Forelimb muscle (tissue), 1 donor: ENCODE results near the gene FBXL19. TPM values are rescaled to one million over a fixed set of nuclear protein-coding genes. Genes with fewer than 3 reads are reported as not detected.

Experiments used
- DNase-seq: peaks from one replicate; pipeline ENCODE4 v3.0.0-alpha.2; 2013; ENCODE audit warnings: low read depth
- polyA plus RNA-seq: library from polyadenylated mRNA; unstranded; fragments of 120-200 nt; gene quantifications from one replicate; pipeline ENCODE4 v1.2.1, GENCODE V29; 2013; ENCODE audit not compliant: insufficient read length

Gene FBXL19
- polyA plus RNA-seq, 1 donor: 10.9 TPM

GRCh38 chr16:30987581-30988190 is 64.3 kb downstream of the FBXL19 start:
- DNase-seq: no peak

GRCh38 chr16:30989469-30990047 is 66.2 kb downstream of the FBXL19 start:
- no peak for DNase-seq

DNA sequence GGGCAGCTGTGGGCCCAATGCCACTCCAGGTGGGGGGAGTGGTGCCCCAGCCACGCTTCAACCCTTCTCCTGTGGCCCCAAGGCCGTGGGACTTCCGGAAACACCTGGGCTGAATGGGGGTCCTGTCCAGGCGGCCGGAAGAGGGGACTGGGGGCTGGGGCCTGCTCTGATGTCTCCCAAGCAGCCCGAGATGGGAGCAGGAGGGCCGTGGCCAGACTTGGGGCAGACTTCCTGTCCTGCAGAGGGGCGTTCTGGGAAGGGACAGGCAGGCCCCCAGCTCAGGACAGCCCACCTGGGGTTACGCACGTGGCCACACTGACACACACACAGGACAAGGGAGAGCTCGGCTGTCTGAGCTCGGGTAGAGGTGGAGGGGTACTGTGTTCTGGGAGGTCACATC is 66.7 kb downstream of the FBXL19 start:
- no peak for DNase-seq

DNA sequence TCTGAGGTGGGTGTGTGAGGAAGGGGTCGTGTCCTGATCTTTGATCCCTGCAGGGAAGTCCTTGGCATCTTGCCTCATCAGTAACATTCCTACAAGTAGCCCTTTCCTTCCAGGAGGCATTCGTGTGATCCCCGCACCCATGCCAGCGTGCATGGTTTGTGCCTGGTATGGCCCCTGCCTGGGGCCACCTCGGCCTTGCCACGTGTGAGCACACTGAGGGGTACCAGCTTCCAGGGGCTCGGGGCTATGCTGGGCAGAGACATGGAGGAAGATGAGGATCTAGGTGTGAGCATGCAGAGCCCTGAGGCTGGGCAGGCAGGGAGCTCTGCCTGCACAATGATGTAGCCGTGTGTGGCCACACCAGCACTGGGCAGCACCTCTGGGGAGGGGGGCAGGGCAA is 67.7 kb downstream of the FBXL19 start:
- no peak for DNase-seq

GRCh38 chr16:30992276-30992780 is 69.0 kb downstream of the FBXL19 start:
- DNase-seq: no peak

GRCh38 chr16:30992931-30993816 is 69.8 kb downstream of the FBXL19 start:
- no peak for DNase-seq

DNA sequence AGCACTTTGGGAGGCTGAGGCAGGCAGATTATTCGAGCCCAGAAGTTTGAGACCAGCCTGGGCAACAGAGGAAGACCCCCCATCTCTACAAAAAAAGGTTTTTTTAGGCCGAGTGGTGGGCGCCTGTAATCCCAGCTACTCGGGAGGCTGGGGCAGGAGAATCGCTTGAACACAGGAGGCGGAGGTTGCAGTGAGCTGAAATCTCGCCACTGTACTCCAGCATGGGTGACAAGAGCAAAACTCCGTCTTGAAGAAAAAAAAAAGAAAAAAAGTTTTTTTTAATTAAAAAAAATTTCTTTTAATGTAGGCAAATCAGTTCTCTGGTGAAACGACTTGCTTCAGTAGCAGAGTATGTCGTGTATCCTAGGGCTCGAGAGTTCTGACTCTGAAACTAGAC is 72.6 kb downstream of the FBXL19 start:
- DNase-seq: no peak

DNA sequence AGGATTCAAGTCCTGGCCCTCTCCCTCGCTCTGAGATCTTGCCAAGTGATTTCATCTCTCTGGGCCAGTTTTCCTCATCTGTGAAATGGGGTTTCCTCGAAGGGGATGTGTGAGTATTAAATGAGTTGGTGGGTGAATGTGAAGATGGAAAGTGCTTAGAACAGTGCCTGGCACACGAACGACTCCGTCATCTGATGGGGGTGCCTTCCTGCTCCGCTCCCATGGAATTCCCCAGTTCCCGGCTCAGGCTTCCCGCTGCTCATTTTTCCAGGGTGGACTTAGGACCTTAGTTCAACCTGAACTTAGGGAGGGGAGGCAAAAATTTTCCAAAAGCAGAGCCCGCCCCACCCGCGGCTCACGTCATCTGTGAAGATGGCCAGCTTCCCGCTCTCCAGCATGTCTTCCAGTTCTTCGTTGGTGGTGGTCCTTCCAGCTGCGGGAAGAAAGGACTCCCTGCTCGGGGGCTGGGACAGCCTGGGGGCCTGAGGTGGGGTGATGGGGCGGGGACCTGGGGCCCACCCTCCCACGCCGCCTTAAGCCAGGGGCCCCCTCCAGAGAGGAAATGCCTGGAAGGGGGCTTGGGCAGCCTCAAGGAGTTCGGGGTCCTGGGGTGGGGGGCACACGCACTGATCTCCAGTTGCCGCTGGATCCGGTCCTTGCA is 73.1 kb downstream of the FBXL19 start:
- DNase-seq: no peak

DNA sequence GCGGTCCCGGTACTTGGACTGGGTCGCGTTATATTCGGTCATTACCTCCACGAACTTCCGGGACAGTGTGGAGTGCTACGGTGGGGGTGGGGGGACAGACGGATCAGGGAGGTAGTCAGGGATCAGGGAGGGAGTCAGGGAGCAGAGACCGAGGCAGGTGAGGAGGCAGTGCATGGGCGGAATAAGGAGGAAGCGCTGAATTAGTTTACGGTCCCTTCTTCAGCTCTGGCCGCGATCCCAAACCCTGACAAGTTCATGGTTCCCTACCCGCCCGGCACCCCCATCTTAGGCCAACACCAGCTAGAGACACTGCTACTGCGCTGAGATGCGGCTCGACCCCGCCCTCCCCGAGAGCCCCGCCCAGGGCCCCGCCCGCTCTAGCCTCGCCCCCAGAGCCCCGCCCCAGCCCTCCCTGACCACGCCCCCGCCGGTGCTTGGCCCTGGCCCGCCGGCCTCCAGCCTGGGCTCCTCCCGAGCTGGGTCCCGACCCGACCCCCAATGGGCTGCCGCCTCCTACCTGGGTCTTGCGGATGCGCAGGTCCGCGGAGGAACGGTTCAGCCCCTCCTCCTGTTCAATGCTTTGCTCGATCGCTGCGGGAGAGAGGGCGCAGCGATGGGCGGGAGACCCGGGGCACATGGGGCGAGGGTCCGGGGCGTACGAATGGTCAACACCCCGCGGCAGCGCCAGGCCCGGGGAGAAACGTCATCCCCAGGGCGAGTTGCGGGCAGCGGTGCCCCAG is 73.8 kb downstream of the FBXL19 start:
- DNase-seq: no peak

DNA sequence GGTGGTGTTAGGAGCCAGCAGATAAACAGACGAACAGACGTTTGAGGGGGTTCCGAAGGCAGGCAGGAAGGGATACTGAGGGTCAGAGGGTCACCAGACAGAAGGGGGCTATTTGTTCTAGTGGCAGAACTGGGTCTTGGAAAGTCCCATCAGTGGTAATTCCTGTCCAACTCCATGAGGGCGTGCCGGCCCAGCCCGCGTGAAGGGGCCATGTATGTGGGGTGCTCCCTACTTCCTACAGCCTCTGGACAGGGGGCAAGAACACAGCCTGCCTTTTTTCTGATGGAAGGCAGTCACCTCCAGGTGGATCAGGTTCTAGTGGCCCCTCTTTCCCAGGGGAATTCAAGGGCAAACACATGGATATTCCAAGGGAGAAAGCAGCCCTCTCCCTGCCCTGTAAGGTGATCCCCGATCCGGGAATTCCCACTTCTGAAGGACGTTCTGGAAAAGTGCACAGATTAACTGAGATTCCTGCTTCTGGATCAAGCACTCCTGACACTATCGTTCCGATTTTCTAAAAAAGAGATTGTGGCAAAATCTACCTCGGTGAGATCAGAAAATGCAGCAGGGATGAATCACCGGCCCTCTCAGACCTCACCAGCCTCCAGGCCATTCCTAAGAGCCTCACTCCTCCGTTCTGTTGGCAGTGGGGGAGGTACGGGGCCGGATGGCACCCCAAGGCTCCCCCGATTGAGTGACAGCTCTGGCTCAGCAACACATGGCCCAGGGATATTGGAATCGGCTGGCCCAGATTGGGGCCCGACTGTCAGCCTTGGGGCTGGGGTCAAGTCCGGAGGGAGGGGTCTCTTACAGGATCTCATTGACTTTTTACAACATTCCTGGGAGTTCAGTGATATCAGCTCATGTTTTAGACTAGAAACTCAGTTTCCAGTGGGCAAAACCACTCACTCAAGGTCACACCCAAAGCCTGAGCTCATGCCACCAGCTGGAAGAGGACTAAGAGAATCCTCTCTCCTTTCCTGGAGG is 74.6 kb downstream of the FBXL19 start:
- DNase-seq: no peak

Other genes starting within 250 kb of the FBXL19 start
- gene SRCAP, start 224.4 kb upstream of the FBXL19 start, polyA plus RNA-seq: 25.0 TPM
- gene PHKG2, start 175.1 kb upstream of the FBXL19 start, polyA plus RNA-seq: 12.7 TPM
- 1.3 TPM for gene CFAP119, start 161.5 kb upstream of the FBXL19 start, polyA plus RNA-seq
- 40.2 TPM for gene RNF40, start 161.2 kb upstream of the FBXL19 start, polyA plus RNA-seq
- gene ZNF629, start 136.4 kb upstream of the FBXL19 start, polyA plus RNA-seq: 12.3 TPM
- 29.0 TPM for gene BCL7C, start 29.5 kb upstream of the FBXL19 start, polyA plus RNA-seq
- 12.8 TPM for gene CTF1, start 27.0 kb upstream of the FBXL19 start, polyA plus RNA-seq
- gene ORAI3, start 25.5 kb downstream of the FBXL19 start, polyA plus RNA-seq: 9.9 TPM
- gene SETD1A, start 34.2 kb downstream of the FBXL19 start, polyA plus RNA-seq: 11.9 TPM
- gene HSD3B7, start 61.6 kb downstream of the FBXL19 start, polyA plus RNA-seq: 8.9 TPM
- gene STX1B, start 87.1 kb downstream of the FBXL19 start, polyA plus RNA-seq: 1.9 TPM
- gene STX4, start 110.0 kb downstream of the FBXL19 start, polyA plus RNA-seq: 43.0 TPM
- gene ZNF668, start 150.7 kb downstream of the FBXL19 start, polyA plus RNA-seq: 8.7 TPM
- gene ZNF646, start 150.8 kb downstream of the FBXL19 start, polyA plus RNA-seq: 10.0 TPM
- gene PRSS53, start 165.4 kb downstream of the FBXL19 start, polyA plus RNA-seq: 4.9 TPM
- gene VKORC1, start 171.2 kb downstream of the FBXL19 start, polyA plus RNA-seq: 61.3 TPM
- gene BCKDK, start 184.8 kb downstream of the FBXL19 start, polyA plus RNA-seq: 25.2 TPM
- gene KAT8, start 194.1 kb downstream of the FBXL19 start, polyA plus RNA-seq: 54.9 TPM
- 0.09 TPM for gene PRSS8, start 212.2 kb downstream of the FBXL19 start, polyA plus RNA-seq
- 1.0 TPM for gene PRSS36, start 226.5 kb downstream of the FBXL19 start, polyA plus RNA-seq